ENCODE measurements around the gene BRSK2.

The BRSK2 gene

GRCh38 chr11:1479678-1480118, 90.0 kb downstream of the BRSK2 start:
- no peaks in the 10 kb centered on the region for H3K9me2 ChIP-seq (ENCODE audit: low read depth, low read length)
- H2AFZ ChIP-seq (ENCODE audit: low read length), result no peak overlapping the region
- TF ChIP-seq EZH2 (IDR thresholded peaks at IDR 0.05; ENCODE audit: borderline replicate concordance, low read length) (no peak), CTCF (IDR thresholded peaks at IDR 0.05; ENCODE audit: low read length) (no peak)
- no peaks in the 10 kb centered on the region for H4K20me1 ChIP-seq (ENCODE audit: insufficient read depth, low read length)
- H3K4me1 ChIP-seq (ENCODE audit: insufficient read depth, low read length, severe bottlenecking), result no peaks in the 10 kb centered on the region
- H3K4me2 ChIP-seq (ENCODE audit: low read length), result no peak overlapping the region
- H3K79me2 ChIP-seq (ENCODE audit: insufficient read depth, low read length), result no peaks in the 10 kb centered on the region
- no peaks in the 10 kb centered on the region for H3K9me3 ChIP-seq (ENCODE audit: low read length)
- H3K27ac ChIP-seq (ENCODE audit: low read depth, low read length, poor library complexity, severe bottlenecking), result no peak overlapping the region
- no peak overlapping the region for H3K9ac ChIP-seq (ENCODE audit: low read length)
- no peaks in the 10 kb centered on the region for H3F3A ChIP-seq (ENCODE audit: insufficient read depth, low read length)
- H3K27me3 ChIP-seq (ENCODE audit: insufficient read depth, low read length), result no peaks in the 10 kb centered on the region
- peaks cover 24% of the 10 kb centered on the region; the same call in 1 of the 2 replicates for H3K36me3 ChIP-seq (ENCODE audit: insufficient read depth, low read length)
- no peak overlapping the region for H3K4me3 ChIP-seq (ENCODE audit: low read depth, low read length, poor library complexity, severe bottlenecking)

- no peaks in the 10 kb centered on the region for H3K79me2 ChIP-seq (ENCODE audit: insufficient read depth, low read length)
- no peaks in the 10 kb centered on the region for H3K4me1 ChIP-seq (ENCODE audit: insufficient read depth, low read length, severe bottlenecking)
- no peak overlapping the region for H3K27ac ChIP-seq (ENCODE audit: low read depth, low read length, poor library complexity, severe bottlenecking)
- no peak for TF ChIP-seq EZH2 (IDR thresholded peaks at IDR 0.05; ENCODE audit: borderline replicate concordance, low read length)
- no peak for TF ChIP-seq CTCF (IDR thresholded peaks at IDR 0.05; ENCODE audit: low read length)
- no peaks in the 10 kb centered on the region for H3K9me2 ChIP-seq (ENCODE audit: low read depth, low read length)
- no peaks in the 10 kb centered on the region for H3F3A ChIP-seq (ENCODE audit: insufficient read depth, low read length)
- H4K20me1 ChIP-seq (ENCODE audit: insufficient read depth, low read length), result no peaks in the 10 kb centered on the region
- no peak overlapping the region for H3K4me3 ChIP-seq (ENCODE audit: low read depth, low read length, poor library complexity, severe bottlenecking)
- no peak overlapping the region for H3K9ac ChIP-seq (ENCODE audit: low read length)
- H3K27me3 ChIP-seq (ENCODE audit: insufficient read depth, low read length), result no peaks in the 10 kb centered on the region
- H2AFZ ChIP-seq (ENCODE audit: low read length), result no peak overlapping the region
- no peaks in the 10 kb centered on the region for H3K9me3 ChIP-seq (ENCODE audit: low read length)
- no peak overlapping the region for H3K4me2 ChIP-seq (ENCODE audit: low read length)
- H3K36me3 ChIP-seq (ENCODE audit: insufficient read depth, low read length), result peaks cover 24% of the 10 kb centered on the region; the same call in 1 of the 2 replicates
These were observed 90.4 kb downstream of the BRSK2 start for GRCh38 chr11:1480191-1480554.

- Histone ChIP-seq H3K9me3 (ENCODE audit: low read length) (no peaks in the 10 kb centered on the region), H4K20me1 (ENCODE audit: insufficient read depth, low read length) (no peaks in the 10 kb centered on the region), H3K27me3 (ENCODE audit: insufficient read depth, low read length) (no peaks in the 10 kb centered on the region), H3K4me3 (ENCODE audit: low read depth, low read length, poor library complexity, severe bottlenecking) (no peak overlapping the region), H3K79me2 (ENCODE audit: insufficient read depth, low read length) (no peaks in the 10 kb centered on the region), H3K9ac (ENCODE audit: low read length) (no peak overlapping the region), H2AFZ (ENCODE audit: low read length) (no peak overlapping the region), H3K4me1 (ENCODE audit: insufficient read depth, low read length, severe bottlenecking) (no peaks in the 10 kb centered on the region), H3K27ac (ENCODE audit: low read depth, low read length, poor library complexity, severe bottlenecking) (no peak overlapping the region), H3K9me2 (ENCODE audit: low read depth, low read length) (no peaks in the 10 kb centered on the region), H3K36me3 (ENCODE audit: insufficient read depth, low read length) (peaks cover 23% of the 10 kb centered on the region; the same call in 1 of the 2 replicates), H3F3A (ENCODE audit: insufficient read depth, low read length) (no peaks in the 10 kb centered on the region), H3K4me2 (ENCODE audit: low read length) (no peak overlapping the region)
- TF ChIP-seq EZH2 (IDR thresholded peaks at IDR 0.05; ENCODE audit: borderline replicate concordance, low read length) (no peak), CTCF (IDR thresholded peaks at IDR 0.05; ENCODE audit: low read length) (no peak)
These were observed 91.1 kb downstream of the BRSK2 start for GRCh38 chr11:1480555-1481482.
